Endothelial cell of hepatic sinusoid (primary cell): ENCODE data around the gene KIAA1217.
"Not testable (repeated sequence)": the region's sequence is repeated elsewhere in the genome, so short reads cannot be mapped to it uniquely, and the experiment has no call there.

ENCODE experiments used
- in situ Hi-C: cut with HindIII; loops from 2 replicates; pipeline ENCODE4 v1.10.0; 2017; ENCODE audit warnings: low sequenced_read_pairs

KIAA1217 gene

GRCh38 chr10:24430591-24430990 is 221.7 kb downstream of the KIAA1217 start:
- in situ Hi-C loops, result no loop called here

- in situ Hi-C loops, result no loop called here
Observed at GRCh38 chr10:24432478-24433416, 223.8 kb downstream of the KIAA1217 start.

- in situ Hi-C loops, result no loop called here
Observed at GRCh38 chr10:24433705-24434104, 224.8 kb downstream of the KIAA1217 start.

GRCh38 chr10:24434961-24435360 is 226.0 kb downstream of the KIAA1217 start:
- in situ Hi-C loops, result no loop called here

GRCh38 chr10:24435374-24435773 is 226.4 kb downstream of the KIAA1217 start:
- in situ Hi-C loops, result no loop called here

- in situ Hi-C loops, result no loop called here
Observed at GRCh38 chr10:24437302-24437701, 228.4 kb downstream of the KIAA1217 start.

- in situ Hi-C loops, result no loop called here
Observed at GRCh38 chr10:24438800-24439199, 229.9 kb downstream of the KIAA1217 start.

- in situ Hi-C loops, result no loop called here
Observed at GRCh38 chr10:24439935-24440334, 231.0 kb downstream of the KIAA1217 start.

GRCh38 chr10:24440817-24441797 is 232.2 kb downstream of the KIAA1217 start:
- in situ Hi-C loops, result no loop called here

- in situ Hi-C loops, result no loop called here
Observed at GRCh38 chr10:24442234-24442633, 233.3 kb downstream of the KIAA1217 start.

GRCh38 chr10:24442641-24443174 is 233.8 kb downstream of the KIAA1217 start:
- in situ Hi-C loops, result not testable (repeated sequence)

GRCh38 chr10:24444337-24444736 is 235.4 kb downstream of the KIAA1217 start:
- in situ Hi-C loops, result no loop called here

- in situ Hi-C loops, result not testable (repeated sequence)
Observed at GRCh38 chr10:24445958-24446357, 237.0 kb downstream of the KIAA1217 start.

- in situ Hi-C loops, result no loop called here
Observed at GRCh38 chr10:24446739-24447138, 237.8 kb downstream of the KIAA1217 start.

- in situ Hi-C loops, result no loop called here
Observed at GRCh38 chr10:24448351-24448999, 239.5 kb downstream of the KIAA1217 start.

GRCh38 chr10:24449321-24449740 is 240.4 kb downstream of the KIAA1217 start:
- in situ Hi-C loops, result no loop called here

GRCh38 chr10:24449769-24450310 is 240.9 kb downstream of the KIAA1217 start:
- in situ Hi-C loops, result loop anchor here (10.0 kb wide), 1 partner anchor 535 kb away; no protein-coding TSS in a partner anchor

- in situ Hi-C loops, result loop anchor here (10.0 kb wide), 1 partner anchor 533 kb away; no protein-coding TSS in a partner anchor
Observed at GRCh38 chr10:24451325-24451820, 242.4 kb downstream of the KIAA1217 start.

GRCh38 chr10:24452030-24452429 is 243.1 kb downstream of the KIAA1217 start:
- in situ Hi-C loops, result loop anchor here (10.0 kb wide), 1 partner anchor 533 kb away; no protein-coding TSS in a partner anchor

- in situ Hi-C loops, result loop anchor here (10.0 kb wide), 1 partner anchor 531 kb away; no protein-coding TSS in a partner anchor
Observed at GRCh38 chr10:24453404-24453830, 244.5 kb downstream of the KIAA1217 start.
